ENCODE results near the gene ALDH3B2. TPM values are rescaled to one million over a fixed set of nuclear protein-coding genes. Genes with fewer than 3 reads are reported as not detected.

ALDH3B2 gene
- total RNA-seq, 1 experiment from 2014 or later, result not detected

- DNase-seq (ENCODE audit: low read depth, low spot score) (no peak), ATAC-seq (no peak)
- Histone ChIP-seq H3K4me1 (ENCODE audit: control insufficient read depth, insufficient read depth, low read length) (no peaks in the 10 kb centered on the region), H3K9me3 (ENCODE audit: control insufficient read depth, insufficient read depth, low read depth, low read length) (no peaks in the 10 kb centered on the region), H3K27ac (ENCODE audit: low read length) (no peak overlapping the region), H3K27me3 (ENCODE audit: control insufficient read depth, insufficient read depth, low read length) (no peaks in the 10 kb centered on the region), H3K36me3 (ENCODE audit: control insufficient read depth, insufficient read depth, low read length) (no peaks in the 10 kb centered on the region), H3K4me3 (ENCODE audit: low read depth in 2 of 2, low read length in 2 of 2) (no peak overlapping the region)
- TF ChIP-seq TCF7L2 (IDR thresholded peaks at IDR 0.05; ENCODE audit: low read depth, low read length) (no peak), SIN3A (IDR thresholded peaks at IDR 0.05; ENCODE audit: borderline replicate concordance, insufficient read depth, low read depth, low read length) (no peak), POLR2AphosphoS5 (IDR thresholded peaks at IDR 0.05; ENCODE audit: low read depth, low read length) (no peak), REST (IDR thresholded peaks at IDR 0.05; ENCODE audit: insufficient read depth in 1 of 2, low read depth in 2 of 2, low read length in 1 of 2) (no peak), CTCF (IDR thresholded peaks at IDR 0.05) (no peak)
- intact Hi-C loops (cut with micrococcal nuclease; ENCODE audit: unreplicated experiment) (loop anchor here (10.0 kb wide), 1 partner anchor 62 kb away; no protein-coding TSS in a partner anchor), in situ Hi-C loops (cut with HindIII; ENCODE audit: low pct_unique_long_range_greater_than_20kb, low sequenced_read_pairs) (no loop called here)
- POLR2A ChIA-PET, result no interaction called here
- CTCF ChIA-PET, result interaction anchor here (1.3 kb wide), 1 partner anchor 12 kb away, joined by 3 read pairs; the partner anchor contains the start of gene NUDT8
- no TSS peak for BruUV-seq (replicated peaks)
Observed at GRCh38 chr11:67642173-67643120, 32.0 kb downstream of the ALDH3B2 start.

DNA sequence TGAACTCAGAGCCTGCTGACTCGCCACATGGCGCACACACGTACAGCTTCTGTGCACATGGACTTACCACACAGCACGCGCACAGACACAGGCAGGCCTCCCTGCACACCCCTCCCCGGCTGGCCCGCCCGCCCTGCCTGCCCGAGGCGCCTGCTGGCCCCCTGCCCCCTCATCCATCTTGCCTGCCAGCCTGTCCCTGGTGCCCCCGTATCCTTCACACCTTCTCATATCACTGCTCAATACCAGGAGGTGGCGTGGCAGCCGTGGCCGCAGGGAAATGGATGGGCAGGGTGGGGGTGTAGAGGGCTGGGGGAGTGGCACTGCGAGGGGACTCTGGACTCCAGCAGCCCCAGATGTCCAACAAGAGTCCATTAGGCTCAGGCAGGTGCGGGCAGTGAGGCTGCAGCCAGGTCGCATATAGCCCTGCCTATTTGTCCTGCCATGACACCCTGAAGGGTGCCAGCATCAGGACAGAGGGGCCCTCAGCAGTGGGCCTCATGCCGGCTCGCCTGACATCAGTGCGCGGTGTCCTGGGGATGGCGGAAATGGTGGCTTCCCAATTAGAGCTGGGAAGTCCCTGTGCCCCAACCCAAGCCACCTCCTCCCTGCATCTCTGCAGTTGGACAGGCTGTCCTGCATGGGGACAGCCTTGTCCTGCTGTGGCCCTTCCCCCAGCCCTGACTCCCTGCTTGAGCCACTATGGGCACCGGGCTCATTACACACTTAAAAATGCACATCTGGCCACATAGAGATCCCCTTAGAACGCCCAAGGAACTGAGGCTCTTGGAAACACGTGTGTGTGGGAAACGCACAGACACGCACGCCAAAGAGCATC is 32.9 kb downstream of the ALDH3B2 start:
- TF ChIP-seq CTCF (IDR thresholded peaks at IDR 0.05), result no peak
- no peak for TF ChIP-seq TCF7L2 (IDR thresholded peaks at IDR 0.05; ENCODE audit: low read depth, low read length)
- TF ChIP-seq POLR2AphosphoS5 (IDR thresholded peaks at IDR 0.05; ENCODE audit: low read depth, low read length), result no peak
- no peak for TF ChIP-seq SIN3A (IDR thresholded peaks at IDR 0.05; ENCODE audit: borderline replicate concordance, insufficient read depth, low read depth, low read length)
- no peak for TF ChIP-seq REST (IDR thresholded peaks at IDR 0.05; ENCODE audit: insufficient read depth in 1 of 2, low read depth in 2 of 2, low read length in 1 of 2)
- CTCF ChIA-PET, result no interaction called here

More for the DNA sequence above, 32.9 kb downstream of the ALDH3B2 start:
- in situ Hi-C loops (cut with HindIII; ENCODE audit: low pct_unique_long_range_greater_than_20kb, low sequenced_read_pairs) (no loop called here), intact Hi-C loops (cut with micrococcal nuclease; ENCODE audit: unreplicated experiment) (loop anchor here (10.0 kb wide), 1 partner anchor 63 kb away; no protein-coding TSS in a partner anchor)
- Histone ChIP-seq H3K36me3 (ENCODE audit: control insufficient read depth, insufficient read depth, low read length) (no peaks in the 10 kb centered on the region), H3K4me3 (ENCODE audit: low read depth in 2 of 2, low read length in 2 of 2) (no peak overlapping the region), H3K9me3 (ENCODE audit: control insufficient read depth, insufficient read depth, low read depth, low read length) (no peaks in the 10 kb centered on the region), H3K27ac (ENCODE audit: low read length) (no peak overlapping the region), H3K27me3 (ENCODE audit: control insufficient read depth, insufficient read depth, low read length) (no peaks in the 10 kb centered on the region), H3K4me1 (ENCODE audit: control insufficient read depth, insufficient read depth, low read length) (no peaks in the 10 kb centered on the region)
- BruUV-seq (replicated peaks), result no TSS peak
- ATAC-seq (no peak), DNase-seq (ENCODE audit: low read depth, low spot score) (no peak)
- POLR2A ChIA-PET, result no interaction called here

Data from Panc1 (cell line).